ENCODE results near the gene AR.

Gene AR

GRCh38 chrX:67726018-67726417 lies 182.2 kb downstream of the AR start:
- Histone ChIP-seq H3K27me3 (ENCODE audit: insufficient read depth, low read length) (no peaks in the 10 kb centered on the region), H3K36me3 (ENCODE audit: insufficient read depth, low read length) (no peaks in the 10 kb centered on the region), H3K4me1 (ENCODE audit: control insufficient read depth, insufficient read depth, low read length, unreplicated experiment) (peaks cover 3% of the 10 kb centered on the region), H3K79me2 (ENCODE audit: control insufficient read depth, insufficient read depth, low read length, unreplicated experiment) (no peaks in the 10 kb centered on the region), H2AFZ (ENCODE audit: low read length, unreplicated experiment) (no peak overlapping the region), H3K27ac (ENCODE audit: low read depth, low read length) (no peak overlapping the region), H3K4me3 (ENCODE audit: low read depth, low read length) (no peak overlapping the region)

- Histone ChIP-seq H3K4me1 (ENCODE audit: control insufficient read depth, insufficient read depth, low read length, unreplicated experiment) (peaks cover 3% of the 10 kb centered on the region), H3K4me3 (ENCODE audit: low read depth, low read length) (no peak overlapping the region), H3K79me2 (ENCODE audit: control insufficient read depth, insufficient read depth, low read length, unreplicated experiment) (no peaks in the 10 kb centered on the region), H3K27ac (ENCODE audit: low read depth, low read length) (no peak overlapping the region), H3K27me3 (ENCODE audit: insufficient read depth, low read length) (no peaks in the 10 kb centered on the region), H2AFZ (ENCODE audit: low read length, unreplicated experiment) (no peak overlapping the region), H3K36me3 (ENCODE audit: insufficient read depth, low read length) (no peaks in the 10 kb centered on the region)
Measured at GRCh38 chrX:67727576-67727975, 183.8 kb downstream of the AR start.

DNA sequence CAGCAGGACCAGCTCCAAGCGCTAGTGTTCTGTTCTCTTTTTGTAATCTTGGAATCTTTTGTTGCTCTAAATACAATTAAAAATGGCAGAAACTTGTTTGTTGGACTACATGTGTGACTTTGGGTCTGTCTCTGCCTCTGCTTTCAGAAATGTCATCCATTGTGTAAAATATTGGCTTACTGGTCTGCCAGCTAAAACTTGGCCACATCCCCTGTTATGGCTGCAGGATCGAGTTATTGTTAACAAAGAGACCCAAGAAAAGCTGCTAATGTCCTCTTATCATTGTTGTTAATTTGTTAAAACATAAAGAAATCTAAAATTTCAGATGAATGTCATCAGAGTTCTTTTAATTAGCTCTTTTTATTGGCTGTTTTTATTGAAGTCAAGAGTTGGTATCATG lies 186.5 kb downstream of the AR start:
- no peak overlapping the region for H3K4me3 ChIP-seq (ENCODE audit: low read depth, low read length)
- H3K27ac ChIP-seq (ENCODE audit: low read depth, low read length) = no peak overlapping the region
- H3K4me1 ChIP-seq (ENCODE audit: control insufficient read depth, insufficient read depth, low read length, unreplicated experiment) = no peaks in the 10 kb centered on the region
- H2AFZ ChIP-seq (ENCODE audit: low read length, unreplicated experiment) = no peak overlapping the region
- no peaks in the 10 kb centered on the region for H3K36me3 ChIP-seq (ENCODE audit: insufficient read depth, low read length)
- no peaks in the 10 kb centered on the region for H3K27me3 ChIP-seq (ENCODE audit: insufficient read depth, low read length)
- H3K79me2 ChIP-seq (ENCODE audit: control insufficient read depth, insufficient read depth, low read length, unreplicated experiment) = no peaks in the 10 kb centered on the region

DNA sequence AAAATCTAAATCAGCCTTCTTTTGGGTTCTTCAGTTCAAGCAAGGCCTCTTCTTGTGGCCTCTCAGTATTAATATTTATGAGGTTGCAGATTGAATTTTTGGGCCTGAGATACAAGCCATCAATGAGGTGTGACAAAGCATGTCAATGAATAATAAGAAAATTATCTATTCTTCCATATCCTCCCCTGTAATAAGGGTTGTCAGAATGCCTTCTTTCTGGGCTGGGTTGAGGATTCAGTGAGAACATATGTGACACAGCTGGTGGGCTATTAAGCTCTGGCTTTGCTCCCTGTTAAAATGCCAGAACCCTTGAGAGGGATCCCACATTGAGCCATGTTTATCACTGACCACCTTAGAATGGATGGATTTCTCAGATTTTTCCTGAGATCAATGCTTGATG lies 187.2 kb downstream of the AR start:
- Histone ChIP-seq H3K36me3 (ENCODE audit: insufficient read depth, low read length) (no peaks in the 10 kb centered on the region), H3K27ac (ENCODE audit: low read depth, low read length) (no peak overlapping the region), H3K79me2 (ENCODE audit: control insufficient read depth, insufficient read depth, low read length, unreplicated experiment) (no peaks in the 10 kb centered on the region), H3K27me3 (ENCODE audit: insufficient read depth, low read length) (no peaks in the 10 kb centered on the region), H3K4me3 (ENCODE audit: low read depth, low read length) (no peak overlapping the region), H3K4me1 (ENCODE audit: control insufficient read depth, insufficient read depth, low read length, unreplicated experiment) (no peaks in the 10 kb centered on the region), H2AFZ (ENCODE audit: low read length, unreplicated experiment) (no peak overlapping the region)

GRCh38 chrX:67732864-67733263 lies 189.0 kb downstream of the AR start:
- Histone ChIP-seq H2AFZ (ENCODE audit: low read length, unreplicated experiment) (no peak overlapping the region), H3K4me1 (ENCODE audit: control insufficient read depth, insufficient read depth, low read length, unreplicated experiment) (no peaks in the 10 kb centered on the region), H3K36me3 (ENCODE audit: insufficient read depth, low read length) (no peaks in the 10 kb centered on the region), H3K27me3 (ENCODE audit: insufficient read depth, low read length) (no peaks in the 10 kb centered on the region), H3K79me2 (ENCODE audit: control insufficient read depth, insufficient read depth, low read length, unreplicated experiment) (no peaks in the 10 kb centered on the region), H3K4me3 (ENCODE audit: low read depth, low read length) (no peak overlapping the region), H3K27ac (ENCODE audit: low read depth, low read length) (no peak overlapping the region)

DNA sequence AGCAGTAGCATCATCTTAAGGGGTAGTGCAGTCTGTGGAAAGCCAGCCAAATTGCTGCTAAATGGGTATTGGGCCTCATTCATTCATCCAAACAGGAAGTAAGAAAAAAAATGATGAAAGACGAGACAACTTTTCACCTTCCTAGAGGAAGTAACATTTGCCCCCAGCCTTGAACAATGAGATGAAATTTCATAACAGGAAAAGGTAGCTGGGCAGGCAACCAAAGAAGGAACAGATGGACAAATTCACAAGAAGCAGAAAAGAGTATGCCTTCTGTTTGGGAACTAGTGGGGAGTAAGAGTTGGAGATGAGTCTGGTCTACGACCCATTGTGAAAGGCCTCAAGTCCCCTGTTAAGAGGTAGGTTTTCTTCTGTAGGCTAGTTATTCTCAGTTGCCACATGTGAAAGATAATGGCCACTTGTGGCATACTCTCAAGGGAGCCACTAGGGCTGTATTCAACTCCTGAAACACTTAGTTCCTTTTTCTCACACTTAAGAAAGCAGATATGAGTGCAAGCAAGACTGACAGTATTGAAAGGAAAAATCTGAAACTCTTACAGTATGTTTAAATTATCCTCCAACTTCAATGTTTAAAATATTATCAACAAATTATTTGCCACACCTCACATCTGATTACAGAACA lies 190.4 kb downstream of the AR start:
- H3K27me3 ChIP-seq (ENCODE audit: insufficient read depth, low read length) = no peaks in the 10 kb centered on the region
- no peak overlapping the region for H3K4me3 ChIP-seq (ENCODE audit: low read depth, low read length)
- no peak overlapping the region for H3K27ac ChIP-seq (ENCODE audit: low read depth, low read length)
- no peaks in the 10 kb centered on the region for H3K4me1 ChIP-seq (ENCODE audit: control insufficient read depth, insufficient read depth, low read length, unreplicated experiment)
- H3K79me2 ChIP-seq (ENCODE audit: control insufficient read depth, insufficient read depth, low read length, unreplicated experiment) = no peaks in the 10 kb centered on the region
- H2AFZ ChIP-seq (ENCODE audit: low read length, unreplicated experiment) = no peak overlapping the region
- no peaks in the 10 kb centered on the region for H3K36me3 ChIP-seq (ENCODE audit: insufficient read depth, low read length)

DNA sequence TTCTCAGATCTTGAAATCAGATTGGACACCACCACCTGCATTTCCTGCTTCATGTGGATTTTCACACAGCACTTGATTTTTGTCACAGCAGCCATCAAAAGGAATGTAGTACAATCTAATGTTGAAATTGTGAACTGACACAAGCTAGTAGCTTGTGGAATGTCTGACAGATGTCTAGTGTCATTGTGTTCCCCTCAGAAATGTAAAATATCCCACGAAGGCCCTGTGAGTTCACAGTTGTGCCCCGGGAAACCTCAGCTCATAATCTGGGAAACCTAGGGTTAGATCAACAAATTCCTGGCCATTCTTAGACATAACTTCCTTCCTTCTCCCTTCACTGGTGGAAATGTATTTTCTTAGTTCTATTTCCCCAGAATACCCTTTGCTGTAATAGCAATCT lies 205.7 kb downstream of the AR start:
- Histone ChIP-seq H3K4me1 (ENCODE audit: control insufficient read depth, insufficient read depth, low read length, unreplicated experiment) (no peaks in the 10 kb centered on the region), H3K27me3 (ENCODE audit: insufficient read depth, low read length) (no peaks in the 10 kb centered on the region), H3K4me3 (ENCODE audit: low read depth, low read length) (no peak overlapping the region), H3K79me2 (ENCODE audit: control insufficient read depth, insufficient read depth, low read length, unreplicated experiment) (no peaks in the 10 kb centered on the region), H3K36me3 (ENCODE audit: insufficient read depth, low read length) (no peaks in the 10 kb centered on the region), H2AFZ (ENCODE audit: low read length, unreplicated experiment) (no peak overlapping the region), H3K27ac (ENCODE audit: low read depth, low read length) (no peak overlapping the region)

GRCh38 chrX:67750694-67751093 lies 206.9 kb downstream of the AR start:
- no peaks in the 10 kb centered on the region for H3K36me3 ChIP-seq (ENCODE audit: insufficient read depth, low read length)
- H2AFZ ChIP-seq (ENCODE audit: low read length, unreplicated experiment) = no peak overlapping the region
- H3K27me3 ChIP-seq (ENCODE audit: insufficient read depth, low read length) = no peaks in the 10 kb centered on the region
- H3K4me1 ChIP-seq (ENCODE audit: control insufficient read depth, insufficient read depth, low read length, unreplicated experiment) = no peaks in the 10 kb centered on the region
- H3K79me2 ChIP-seq (ENCODE audit: control insufficient read depth, insufficient read depth, low read length, unreplicated experiment) = no peaks in the 10 kb centered on the region
- no peak overlapping the region for H3K27ac ChIP-seq (ENCODE audit: low read depth, low read length)
- H3K4me3 ChIP-seq (ENCODE audit: low read depth, low read length) = no peak overlapping the region

- Histone ChIP-seq H3K27ac (ENCODE audit: low read depth, low read length) (no peak overlapping the region), H3K36me3 (ENCODE audit: insufficient read depth, low read length) (no peaks in the 10 kb centered on the region), H3K27me3 (ENCODE audit: insufficient read depth, low read length) (no peaks in the 10 kb centered on the region), H3K79me2 (ENCODE audit: control insufficient read depth, insufficient read depth, low read length, unreplicated experiment) (no peaks in the 10 kb centered on the region), H3K4me3 (ENCODE audit: low read depth, low read length) (no peak overlapping the region), H3K4me1 (ENCODE audit: control insufficient read depth, insufficient read depth, low read length, unreplicated experiment) (no peaks in the 10 kb centered on the region), H2AFZ (ENCODE audit: low read length, unreplicated experiment) (no peak overlapping the region)
Measured at GRCh38 chrX:67759018-67759417, 215.2 kb downstream of the AR start.

- Histone ChIP-seq H3K27me3 (ENCODE audit: insufficient read depth, low read length) (no peaks in the 10 kb centered on the region), H3K79me2 (ENCODE audit: control insufficient read depth, insufficient read depth, low read length, unreplicated experiment) (no peaks in the 10 kb centered on the region), H3K27ac (ENCODE audit: low read depth, low read length) (no peak overlapping the region), H3K4me1 (ENCODE audit: control insufficient read depth, insufficient read depth, low read length, unreplicated experiment) (peaks cover 11% of the 10 kb centered on the region), H2AFZ (ENCODE audit: low read length, unreplicated experiment) (no peak overlapping the region), H3K36me3 (ENCODE audit: insufficient read depth, low read length) (no peaks in the 10 kb centered on the region), H3K4me3 (ENCODE audit: low read depth, low read length) (no peak overlapping the region)
Measured at GRCh38 chrX:67777148-67777547, 233.3 kb downstream of the AR start.

DNA sequence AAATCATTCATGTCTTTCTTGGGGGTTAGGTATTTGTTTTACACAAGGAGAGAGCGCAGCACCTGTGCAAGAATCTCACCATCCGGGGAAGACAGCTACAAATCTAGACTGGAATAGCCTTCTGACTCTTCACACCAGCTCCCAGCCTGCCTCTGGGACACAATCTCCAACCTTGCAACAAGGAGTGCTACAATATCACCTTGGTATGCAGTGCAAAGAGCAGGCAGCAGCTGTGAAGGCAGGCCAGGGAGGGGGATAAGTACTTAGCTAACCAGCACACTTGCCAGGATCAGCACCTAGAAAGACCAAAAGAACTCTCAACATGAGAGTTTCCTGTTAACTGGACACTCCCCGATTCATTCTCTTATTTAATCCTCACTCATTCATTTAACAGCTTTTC lies 235.3 kb downstream of the AR start:
- Histone ChIP-seq H3K79me2 (ENCODE audit: control insufficient read depth, insufficient read depth, low read length, unreplicated experiment) (no peaks in the 10 kb centered on the region), H3K27ac (ENCODE audit: low read depth, low read length) (no peak overlapping the region), H3K36me3 (ENCODE audit: insufficient read depth, low read length) (no peaks in the 10 kb centered on the region), H3K4me3 (ENCODE audit: low read depth, low read length) (no peak overlapping the region), H3K27me3 (ENCODE audit: insufficient read depth, low read length) (no peaks in the 10 kb centered on the region), H2AFZ (ENCODE audit: low read length, unreplicated experiment) (no peak overlapping the region), H3K4me1 (ENCODE audit: control insufficient read depth, insufficient read depth, low read length, unreplicated experiment) (peaks cover 11% of the 10 kb centered on the region)
